Measurements from ENCODE around the gene TNFSF13B.

Gene TNFSF13B

DNA sequence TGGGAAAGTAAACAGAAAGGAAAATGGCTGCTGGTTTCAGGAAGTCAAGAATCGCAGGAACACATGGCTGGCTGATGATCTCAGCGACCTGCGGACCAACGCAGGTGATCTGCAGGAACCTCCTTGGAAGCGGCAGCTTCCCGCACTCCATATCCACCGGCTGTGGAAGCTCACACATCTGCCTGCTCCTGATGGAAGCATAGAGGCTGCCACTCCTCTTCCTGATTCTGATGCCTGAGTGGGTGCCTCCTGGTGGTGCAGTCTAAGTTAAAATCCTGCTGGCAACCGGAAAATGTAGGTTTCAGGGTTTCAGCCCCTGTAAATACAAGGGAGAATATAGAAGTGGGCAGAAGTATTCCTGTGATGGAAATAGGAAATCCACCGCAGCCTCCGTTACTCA is 75.5 kb downstream of the TNFSF13B start:
- DNase-seq: no peak

- DNase-seq: no peak
Observed at GRCh38 chr13:108346376-108346775, 76.9 kb downstream of the TNFSF13B start.

GRCh38 chr13:108349269-108349668 is 79.8 kb downstream of the TNFSF13B start:
- no peak for DNase-seq

GRCh38 chr13:108350579-108350978 is 81.1 kb downstream of the TNFSF13B start:
- no peak for DNase-seq

DNA sequence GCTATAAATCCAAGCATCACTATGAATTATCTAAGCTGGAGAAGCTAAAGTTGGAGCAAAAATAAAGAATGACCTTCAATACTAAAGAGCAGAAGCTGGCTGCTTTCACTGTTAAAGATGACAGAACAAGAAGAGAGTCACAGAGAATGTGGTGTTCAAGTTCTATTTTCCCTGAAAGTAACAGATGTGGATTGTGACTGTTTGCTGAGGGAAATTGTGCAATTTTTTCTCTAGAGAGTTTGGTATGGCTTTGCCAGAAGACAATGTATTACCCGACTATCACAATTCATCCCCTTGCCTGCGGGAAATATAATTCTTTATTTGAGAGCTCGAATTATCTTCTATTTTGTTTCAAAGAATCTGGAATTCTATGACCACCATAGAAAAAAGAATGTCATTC is 83.1 kb downstream of the TNFSF13B start:
- DNase-seq: no peak

GRCh38 chr13:108357228-108357627 is 87.7 kb downstream of the TNFSF13B start:
- no peak for DNase-seq

Data from anterior cingulate cortex (tissue), 58 donors.